SU-DHL-6 (cell line): ENCODE measurements around the gene TMEM198.

Experiments
- H2AFZ ChIP-seq: fragments of 200-600 bp; sonication (generic); 2 replicates; pipeline ENCODE4 v1.6.1; 2014; ENCODE audit warnings: low read depth, mild to moderate bottlenecking, moderate library complexity, mixed read lengths, antibody characterized with exemption, low read length; ENCODE audit not compliant: severe bottlenecking
- H3F3A ChIP-seq: fragments of 200-600 bp; shearing (Covaris generic); 2 replicates; pipeline ENCODE4 v1.6.0; 2016; ENCODE audit warnings: antibody characterized with exemption, mild to moderate bottlenecking; ENCODE audit not compliant: insufficient read depth
- H3K27ac ChIP-seq: fragments of 200-600 bp; sonication (generic); 2 replicates; pipeline ENCODE4 v1.5.1; 2016; ENCODE audit warnings: low read depth, mild to moderate bottlenecking, low read length, moderate library complexity, mixed read lengths
- H3K27me3 ChIP-seq: fragments of 200-600 bp; sonication (generic), shearing (Covaris generic); 2 replicates; pipeline ENCODE4 v1.6.0; 2014; ENCODE audit warnings: mild to moderate bottlenecking, low read length
- H3K36me3 ChIP-seq: fragments of 200-600 bp; sonication (generic); 2 replicates; pipeline ENCODE4 v1.6.1; 2014; ENCODE audit warnings: mild to moderate bottlenecking, low read length, mixed read lengths
- H3K4me2 ChIP-seq: fragments of 300-600, 200-600 bp; shearing (Covaris generic), sonication (generic); 2 replicates; pipeline ENCODE4 v1.6.0; 2014; ENCODE audit warnings: low read length, low read depth, mild to moderate bottlenecking; ENCODE audit not compliant: poor library complexity, severe bottlenecking
- H3K4me3 ChIP-seq: fragments of 200-600 bp; sonication (generic); 2 replicates; pipeline ENCODE4 v1.5.1; 2014; ENCODE audit warnings: antibody characterized with exemption, low read length, mild to moderate bottlenecking, mixed read lengths; ENCODE audit not compliant: insufficient read depth, poor library complexity, severe bottlenecking
- H3K79me2 ChIP-seq: fragments of 200-600 bp; sonication (generic); 2 replicates; pipeline ENCODE4 v1.6.1; 2014; ENCODE audit warnings: mild to moderate bottlenecking, low read length, moderate library complexity; ENCODE audit not compliant: insufficient read depth
- H3K9ac ChIP-seq: fragments of 200-600 bp; sonication (generic); 2 replicates; pipeline ENCODE4 v1.7.0; 2014; ENCODE audit warnings: mild to moderate bottlenecking, low read length
- H3K9me2 ChIP-seq: fragments of 200-600 bp; sonication (generic); replicated peaks from 2 replicates; pipeline ENCODE4 v1.6.1; 2014; ENCODE audit warnings: low read length; ENCODE audit not compliant: insufficient read depth
- H3K9me3 ChIP-seq: fragments of 200-600 bp; sonication (generic); 2 replicates; pipeline ENCODE4 v1.6.1; 2014; ENCODE audit warnings: low read length, mixed read lengths; ENCODE audit not compliant: insufficient read depth
- H4K20me1 ChIP-seq: fragments of 200-600 bp; sonication (generic); 2 replicates; pipeline ENCODE4 v1.6.1; 2014; ENCODE audit warnings: low read depth, mild to moderate bottlenecking, antibody characterized with exemption, low read length, moderate library complexity, mixed read lengths
- EZH2phosphoT487 ChIP-seq: fragments of 200-600 bp; sonication (generic), shearing (Covaris generic); conservative IDR thresholded peaks from 2 replicates; pipeline ENCODE4 v1.6.1; 2018; ENCODE audit warnings: mild to moderate bottlenecking, antibody characterized with exemption, low read length, moderate library complexity, mixed read lengths
- TF ChIP-seq, protein P1 (sequence below): fragments of 200-600 bp; sonication (generic); IDR thresholded peaks from one replicate; pipeline ENCODE4 v1.5.1; 2017; ENCODE audit warnings: antibody characterized with exemption, mild to moderate bottlenecking, low read length, moderate library complexity; ENCODE audit not compliant: insufficient read depth, poor library complexity, severe bottlenecking

The TMEM198 gene

DNA sequence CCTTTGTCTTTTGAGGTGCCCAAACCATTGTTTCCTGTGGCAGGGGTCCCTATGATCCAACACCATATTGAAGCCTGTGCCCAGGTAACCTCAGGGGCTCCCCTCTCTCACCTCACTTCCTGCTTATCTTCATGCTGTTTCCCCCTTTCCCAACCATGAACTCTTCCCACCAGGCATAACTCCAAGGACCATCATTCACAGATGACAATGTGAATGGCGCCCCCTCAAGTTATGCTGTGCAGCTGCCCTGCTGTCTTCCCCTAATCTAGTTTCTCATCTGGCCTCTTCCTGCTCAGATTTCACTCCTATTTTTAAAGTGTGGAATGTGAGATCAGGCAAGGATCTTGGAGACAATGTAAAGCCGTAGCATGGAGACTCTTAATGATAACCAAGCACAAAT, 43.7 kb upstream of the TMEM198 start:
- H3K27me3 ChIP-seq: no peaks in the 10 kb centered on the region
- no peak overlapping the region for H3K27ac ChIP-seq
- H3K79me2 ChIP-seq: peaks cover 11% of the 10 kb centered on the region; the same call in 1 of the 2 replicates
- no peaks in the 10 kb centered on the region for H3K9me3 ChIP-seq
- H4K20me1 ChIP-seq: no peaks in the 10 kb centered on the region
- H3F3A ChIP-seq: no peaks in the 10 kb centered on the region
- no peaks in the 10 kb centered on the region for H3K9me2 ChIP-seq
- H2AFZ ChIP-seq: no peak overlapping the region
- H3K9ac ChIP-seq: no peak overlapping the region
- no peaks in the 10 kb centered on the region for H3K36me3 ChIP-seq
- H3K4me3 ChIP-seq: no peak overlapping the region
- TF ChIP-seq EZH2phosphoT487: no peak
- TF ChIP-seq, protein P1, sequence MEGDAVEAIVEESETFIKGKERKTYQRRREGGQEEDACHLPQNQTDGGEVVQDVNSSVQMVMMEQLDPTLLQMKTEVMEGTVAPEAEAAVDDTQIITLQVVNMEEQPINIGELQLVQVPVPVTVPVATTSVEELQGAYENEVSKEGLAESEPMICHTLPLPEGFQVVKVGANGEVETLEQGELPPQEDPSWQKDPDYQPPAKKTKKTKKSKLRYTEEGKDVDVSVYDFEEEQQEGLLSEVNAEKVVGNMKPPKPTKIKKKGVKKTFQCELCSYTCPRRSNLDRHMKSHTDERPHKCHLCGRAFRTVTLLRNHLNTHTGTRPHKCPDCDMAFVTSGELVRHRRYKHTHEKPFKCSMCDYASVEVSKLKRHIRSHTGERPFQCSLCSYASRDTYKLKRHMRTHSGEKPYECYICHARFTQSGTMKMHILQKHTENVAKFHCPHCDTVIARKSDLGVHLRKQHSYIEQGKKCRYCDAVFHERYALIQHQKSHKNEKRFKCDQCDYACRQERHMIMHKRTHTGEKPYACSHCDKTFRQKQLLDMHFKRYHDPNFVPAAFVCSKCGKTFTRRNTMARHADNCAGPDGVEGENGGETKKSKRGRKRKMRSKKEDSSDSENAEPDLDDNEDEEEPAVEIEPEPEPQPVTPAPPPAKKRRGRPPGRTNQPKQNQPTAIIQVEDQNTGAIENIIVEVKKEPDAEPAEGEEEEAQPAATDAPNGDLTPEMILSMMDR: peak; percentile 29
- peak overlapping the region; percentile 86 for H3K4me2 ChIP-seq

DNA sequence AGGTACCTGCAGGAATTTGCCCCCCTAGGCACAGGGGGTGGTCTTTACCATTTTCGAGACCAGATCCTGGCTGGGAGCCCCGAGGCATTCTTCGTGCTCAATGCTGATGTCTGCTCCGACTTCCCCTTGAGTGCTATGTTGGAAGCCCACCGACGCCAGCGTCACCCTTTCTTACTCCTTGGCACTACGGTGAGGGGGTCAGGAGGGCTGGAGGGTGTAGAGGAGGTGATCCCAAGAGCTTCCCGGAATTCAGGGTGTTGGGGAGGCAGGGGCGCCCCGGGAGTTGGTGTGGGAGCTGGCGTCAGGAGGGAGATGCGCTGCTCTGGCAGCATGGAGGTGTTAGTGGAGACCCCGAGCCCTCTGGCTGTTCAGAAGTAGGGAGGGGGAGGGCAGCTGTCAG, 42.0 kb upstream of the TMEM198 start:
- Histone ChIP-seq H3K27me3 (no peaks in the 10 kb centered on the region), H3K79me2 (peaks cover 11% of the 10 kb centered on the region; the same call in 1 of the 2 replicates), H3K9me3 (no peaks in the 10 kb centered on the region), H4K20me1 (no peaks in the 10 kb centered on the region), H3K4me2 (no peak overlapping the region), H3K4me3 (no peak overlapping the region), H3K36me3 (no peaks in the 10 kb centered on the region), H3K27ac (no peak overlapping the region), H3F3A (no peaks in the 10 kb centered on the region), H2AFZ (no peak overlapping the region), H3K9ac (no peak overlapping the region), H3K9me2 (no peaks in the 10 kb centered on the region)
- no peak for TF ChIP-seq EZH2phosphoT487
- TF ChIP-seq, protein P1: no peak

DNA sequence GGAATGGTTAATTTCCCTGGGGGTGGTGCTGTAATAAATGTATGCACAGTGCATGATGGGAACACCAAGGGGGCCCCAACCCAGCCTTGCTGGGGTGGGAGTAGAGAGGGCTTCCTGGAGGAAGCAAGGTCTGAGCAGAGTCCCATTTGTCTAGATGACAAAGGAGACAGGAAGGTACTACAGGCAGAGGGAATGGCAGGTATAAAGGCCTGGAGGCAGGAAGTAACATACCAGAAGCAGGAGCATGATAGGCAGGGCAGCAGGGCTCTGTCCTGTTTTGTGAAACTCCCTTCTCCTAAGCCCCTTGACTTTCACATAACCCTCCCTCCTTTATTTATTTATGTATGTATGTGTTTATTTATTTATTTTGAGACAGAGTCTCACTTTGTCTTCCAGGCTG, 41.2 kb upstream of the TMEM198 start:
- Histone ChIP-seq H3K4me2 (no peak overlapping the region), H2AFZ (no peak overlapping the region), H3F3A (no peaks in the 10 kb centered on the region), H3K27me3 (no peaks in the 10 kb centered on the region), H3K79me2 (peaks cover 11% of the 10 kb centered on the region; the same call in 1 of the 2 replicates), H3K9ac (no peak overlapping the region), H3K9me2 (no peaks in the 10 kb centered on the region), H3K9me3 (no peaks in the 10 kb centered on the region), H3K4me3 (no peak overlapping the region), H4K20me1 (no peaks in the 10 kb centered on the region), H3K36me3 (no peaks in the 10 kb centered on the region), H3K27ac (no peak overlapping the region)
- TF ChIP-seq, protein P1: no peak
- no peak for TF ChIP-seq EZH2phosphoT487
